HepG2 (cell line): Measurements from ENCODE around the gene PPIL3. TPM values are rescaled to one million over a fixed set of nuclear protein-coding genes. Genes with fewer than 3 reads are reported as not detected.

Experiments used
- ATAC-seq: fragments of 200-7000 bp; cut with Tn5 transposase; 3 replicates; pipeline ENCODE4 v1.9.1; 2020; ENCODE audit warnings: mild to moderate bottlenecking, moderate library complexity
- BruUV-seq: library from RNA; stranded (reverse); fragments of 400-500 nt; replicated peaks from 2 replicates; lab custom pipeline; 2021; lab: Mats Ljungman, UMichigan
- CTCF ChIA-PET: fragments of 300-600 bp; formaldehyde crosslinking; extraction: SDS; loops from one replicate; lab custom pipeline; 2021; ENCODE audit warnings: low total read pairs, inconsistent platforms, low intra/inter-chr PET ratio; lab: Yijun Ruan, JAX
- POLR2A ChIA-PET: fragments of 350-600 bp; sonication (Branson Sonifier 250); formaldehyde crosslinking; loops from one replicate; lab custom pipeline; 2020; ENCODE audit warnings: antibody characterized with exemption, inconsistent platforms; lab: Yijun Ruan, JAX
- DNase-seq: peaks from one replicate; pipeline ENCODE4 v3.0.0-alpha.2; 2015; ENCODE audit warnings: low spot score
- FAIRE-seq: peaks from 3 replicates; lab custom pipeline; 2011; peaks lifted over from hg19 to GRCh38; lab: Jason Lieb, UNC
- H2AFZ ChIP-seq: one replicate; pipeline ENCODE4 v1.6.1; 2011; ENCODE audit warnings: low read length, inconsistent platforms
- H3K27ac ChIP-seq: fragments of 300-600 bp; 3 replicates; pipeline ENCODE4 v1.8.0; 2011; ENCODE audit warnings: mixed run types, mild to moderate bottlenecking, mixed read lengths, low read length, inconsistent platforms; ENCODE audit not compliant: insufficient read depth; ENCODE audit errors: extremely low read length
- H3K27me3 ChIP-seq, 2 experiments: fragments of 200-600 bp in 1 of 2; 2 replicates in 1 of 2; 3 replicates in 1 of 2; pipeline versions ENCODE4 v1.6.0 to v1.8.0; 2011; ENCODE audit warnings: low read length in 2 of 2, mild to moderate bottlenecking in 2 of 2, moderate library complexity in 2 of 2, inconsistent platforms in 1 of 2; ENCODE audit not compliant: insufficient read depth in 2 of 2, control insufficient read depth in 1 of 2
- H3K36me3 ChIP-seq, 2 experiments: fragments of 200-600 bp in 1 of 2; replicated peaks in 1 of 2; 2 replicates in 1 of 2; 3 replicates in 1 of 2; pipeline versions ENCODE4 v1.5.1 to v1.8.0; 2011; ENCODE audit warnings: low read length in 2 of 2, inconsistent platforms in 1 of 2; ENCODE audit not compliant: insufficient read depth in 2 of 2, control insufficient read depth in 1 of 2
- H3K4me1 ChIP-seq: 2 replicates; pipeline ENCODE4 v1.5.1; 2012; ENCODE audit warnings: low read length, inconsistent platforms; ENCODE audit not compliant: insufficient read depth
- H3K4me2 ChIP-seq: 2 replicates; pipeline ENCODE4 v1.6.0; 2011; ENCODE audit warnings: low read depth, low read length, inconsistent platforms
- H3K4me3 ChIP-seq, 3 experiments: fragments of 200-600 bp in 1 of 3; sonication (generic), shearing (Covaris generic) in 1 of 3; replicated peaks in 1 of 3; 2 replicates each; pipeline ENCODE4 v1.5.1; 2011 to 2016; ENCODE audit warnings: low read length in 3 of 3, inconsistent platforms in 2 of 3, low read depth in 2 of 3, mild to moderate bottlenecking in 2 of 3, control low read depth in 1 of 3, mixed read lengths in 1 of 3; ENCODE audit not compliant: insufficient read depth in 1 of 3
- H3K79me2 ChIP-seq: one replicate; pipeline ENCODE4 v1.6.1; 2011; ENCODE audit warnings: low read length, inconsistent platforms; ENCODE audit not compliant: insufficient read depth
- H3K9ac ChIP-seq: 2 replicates; pipeline ENCODE4 v1.6.0; 2011; ENCODE audit warnings: mild to moderate bottlenecking, low read depth, low read length, inconsistent platforms; ENCODE audit not compliant: insufficient read depth
- H3K9me3 ChIP-seq: 2 replicates; pipeline ENCODE4 v1.5.1; 2012; ENCODE audit warnings: mild to moderate bottlenecking, low read length
- H4K20me1 ChIP-seq: 2 replicates; pipeline ENCODE4 v1.6.0; 2011; ENCODE audit warnings: inconsistent platforms, mild to moderate bottlenecking, low read length, moderate library complexity; ENCODE audit not compliant: insufficient read depth
- FOSL2 ChIP-seq: sonication (generic); formaldehyde crosslinking; IDR thresholded peaks from 2 replicates; pipeline ENCODE4 v1.4.0; 2020; ENCODE audit warnings: missing genetic modification reagents
- GRHL1 ChIP-seq: sonication (generic); formaldehyde crosslinking; conservative IDR thresholded peaks from 2 replicates; pipeline ENCODE4 v1.8.0; 2022; ENCODE audit warnings: missing genetic modification reagents
- LBX2 ChIP-seq: sonication (generic); formaldehyde crosslinking; IDR thresholded peaks from 2 replicates; pipeline ENCODE4 v1.5.0; 2020; ENCODE audit warnings: missing genetic modification reagents, mild to moderate bottlenecking, borderline replicate concordance
- NFRKB ChIP-seq: fragments of 450-650 bp; IDR thresholded peaks from 2 replicates; pipeline ENCODE4 v1.6.1; 2017
- ZBTB25 ChIP-seq: IDR thresholded peaks from 2 replicates; pipeline ENCODE4 v1.6.1; 2018; ENCODE audit warnings: missing genetic modification reagents
- ZMYM3 ChIP-seq: sonication (generic); formaldehyde crosslinking; IDR thresholded peaks from 2 replicates; pipeline ENCODE4 v1.5.1; 2020; ENCODE audit warnings: mild to moderate bottlenecking, missing genetic modification reagents
- ZNF460 ChIP-seq: sonication (generic); formaldehyde crosslinking; IDR thresholded peaks from 2 replicates; pipeline ENCODE4 v1.5.1; 2020; ENCODE audit warnings: missing genetic modification reagents, mild to moderate bottlenecking, borderline replicate concordance
- WGBS: methylation state at CpG from one replicate; pipeline ENCODE4 v1.1.6; 2017; ENCODE audit warnings: low lambda C conversion rate; 5-methylcytosine and 5-hydroxymethylcytosine counted together
- in situ Hi-C: cut with HindIII; loops from 2 replicates; pipeline ENCODE4 v1.10.0; 2017; ENCODE audit warnings: low pct_unique_long_range_greater_than_20kb; ENCODE audit not compliant: extremely low pct_ligation_motif_present
- intact Hi-C: fragments of 100-400 bp; cut with micrococcal nuclease; formaldehyde crosslinking; loops from one replicate; pipeline ENCODE4 v1.10.0; 2022; ENCODE audit not compliant: unreplicated experiment
- polyA plus RNA-seq, 8 experiments: library from polyadenylated mRNA; depleted of rRNA in 3 of 8; stranded (reverse) in 7 of 8; unstranded in 1 of 8; fragments of >200 nt; fragmentation: Illumina TruSeq in 4 of 8; extraction: Trizol in 4 of 8; gene quantifications; 2 replicates each; pipeline versions ENCODE4 v1.2.1 to v1.2.3, GENCODE V29; 2011 to 2016; ENCODE audit warnings: low read depth in 4 of 8, missing spikeins in 1 of 8, mixed read lengths in 1 of 8; ENCODE audit not compliant: insufficient read depth in 1 of 8
- total RNA-seq, 5 experiments: library from RNA; depleted of rRNA; stranded (reverse); fragments of >200 nt; fragmentation: Illumina TruSeq; extraction: Trizol; gene quantifications; 2 replicates each; pipeline ENCODE4 v1.2.3, GENCODE V29; 2016; ENCODE audit warnings: low read depth in 1 of 5
- TF ChIP-seq, protein P1 (sequence below): sonication (generic); formaldehyde crosslinking; IDR thresholded peaks from 2 replicates; pipeline ENCODE4 v1.5.0; 2020; ENCODE audit warnings: mild to moderate bottlenecking, missing genetic modification reagents, borderline replicate concordance

The PPIL3 gene
- total and polyA plus RNA-seq, 2 of the 13 experiments (the other 11 are each of a cell fraction or from before 2014, with no cell fraction given): 98.7 to 107 TPM

GRCh38 chr2:200845669-200846325, 43.1 kb downstream of the PPIL3 start:
- H3K27ac ChIP-seq: no peak overlapping the region
- in situ Hi-C loops: no loop called here
- H3K4me1 ChIP-seq: peaks cover 18% of the 10 kb centered on the region
- POLR2A ChIA-PET: interaction anchor here (0.8 to 3.3 kb wide), 8 partner anchors 13 to 118 kb away, joined by 3 to 52 read pairs (median 4); partner anchors contain the start of genes CLK1, NIF3L1, ORC2 and PPIL3
- no peak for FAIRE-seq
- TF ChIP-seq GRHL1 (CRISPR knock-in tag): no peak
- no peak for TF ChIP-seq NFRKB
- no peak for TF ChIP-seq LBX2 (CRISPR knock-in tag)
- 0 out of 2 replicates have a peak, but pooled peaks have one; percentile 26 for TF ChIP-seq FOSL2 (CRISPR knock-in tag)
- TF ChIP-seq ZNF460: peak; percentile 26; the same call in 1 of the 2 replicates
- no peak for TF ChIP-seq ZBTB25 (CRISPR knock-in tag)
- 0 out of 2 replicates have a peak, but pooled peaks have one; percentile 2 for TF ChIP-seq ZMYM3
- TF ChIP-seq, protein P1, sequence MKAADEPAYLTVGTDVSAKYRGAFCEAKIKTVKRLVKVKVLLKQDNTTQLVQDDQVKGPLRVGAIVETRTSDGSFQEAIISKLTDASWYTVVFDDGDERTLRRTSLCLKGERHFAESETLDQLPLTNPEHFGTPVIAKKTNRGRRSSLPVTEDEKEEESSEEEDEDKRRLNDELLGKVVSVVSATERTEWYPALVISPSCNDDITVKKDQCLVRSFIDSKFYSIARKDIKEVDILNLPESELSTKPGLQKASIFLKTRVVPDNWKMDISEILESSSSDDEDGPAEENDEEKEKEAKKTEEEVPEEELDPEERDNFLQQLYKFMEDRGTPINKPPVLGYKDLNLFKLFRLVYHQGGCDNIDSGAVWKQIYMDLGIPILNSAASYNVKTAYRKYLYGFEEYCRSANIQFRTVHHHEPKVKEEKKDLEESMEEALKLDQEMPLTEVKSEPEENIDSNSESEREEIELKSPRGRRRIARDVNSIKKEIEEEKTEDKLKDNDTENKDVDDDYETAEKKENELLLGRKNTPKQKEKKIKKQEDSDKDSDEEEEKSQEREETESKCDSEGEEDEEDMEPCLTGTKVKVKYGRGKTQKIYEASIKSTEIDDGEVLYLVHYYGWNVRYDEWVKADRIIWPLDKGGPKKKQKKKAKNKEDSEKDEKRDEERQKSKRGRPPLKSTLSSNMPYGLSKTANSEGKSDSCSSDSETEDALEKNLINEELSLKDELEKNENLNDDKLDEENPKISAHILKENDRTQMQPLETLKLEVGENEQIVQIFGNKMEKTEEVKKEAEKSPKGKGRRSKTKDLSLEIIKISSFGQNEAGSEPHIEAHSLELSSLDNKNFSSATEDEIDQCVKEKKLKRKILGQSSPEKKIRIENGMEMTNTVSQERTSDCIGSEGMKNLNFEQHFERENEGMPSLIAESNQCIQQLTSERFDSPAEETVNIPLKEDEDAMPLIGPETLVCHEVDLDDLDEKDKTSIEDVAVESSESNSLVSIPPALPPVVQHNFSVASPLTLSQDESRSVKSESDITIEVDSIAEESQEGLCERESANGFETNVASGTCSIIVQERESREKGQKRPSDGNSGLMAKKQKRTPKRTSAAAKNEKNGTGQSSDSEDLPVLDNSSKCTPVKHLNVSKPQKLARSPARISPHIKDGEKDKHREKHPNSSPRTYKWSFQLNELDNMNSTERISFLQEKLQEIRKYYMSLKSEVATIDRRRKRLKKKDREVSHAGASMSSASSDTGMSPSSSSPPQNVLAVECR (CRISPR knock-in tag): no peak
- TF ChIP-seq, all 625 proteins: peak for 3
- no peak overlapping the region for H2AFZ ChIP-seq
- no peak overlapping the region for H3K4me3 ChIP-seq
- WGBS: 71% methylated on average over 10 of the region's 10 CpGs
- BruUV-seq: no TSS peak
- H3K27me3 ChIP-seq: no peaks in the 10 kb centered on the region
- H3K9me3 ChIP-seq: no peaks in the 10 kb centered on the region
- no peak overlapping the region for H3K4me2 ChIP-seq
- no peak overlapping the region for H3K9ac ChIP-seq
- H3K36me3 ChIP-seq: no peaks in the 10 kb centered on the region
- ATAC-seq (no peak), DNase-seq (no peak)
- H4K20me1 ChIP-seq: no peaks in the 10 kb centered on the region
- no peaks in the 10 kb centered on the region for H3K79me2 ChIP-seq
- CTCF ChIA-PET: no interaction called here
- intact Hi-C loops: no loop called here
